Measurements from ENCODE around the gene CALML5.

- TF ChIP-seq CTCF (IDR thresholded peaks at IDR 0.05) (no peak), POLR2A (IDR thresholded peaks at IDR 0.05) (no peak)
Observed at GRCh38 chr10:5492929-5493576, 6.3 kb downstream of the CALML5 start.

All from thyroid gland (tissue), 4 donors.